WI38 (cell line): ENCODE data around the gene CNNM4.

Experiments
- H3K4me3 ChIP-seq: 2 replicates; pipeline ENCODE4 v1.5.1; 2011; ENCODE audit warnings: low read depth, mild to moderate bottlenecking, control low read depth, low read length
- TF ChIP-seq, protein P1 (sequence below): IDR thresholded peaks from 2 replicates; pipeline ENCODE4 v1.5.1; 2012; ENCODE audit warnings: low read depth, mild to moderate bottlenecking, control low read depth, low read length

Gene CNNM4

GRCh38 chr2:96768083-96768561 lies 7.4 kb downstream of the CNNM4 start:
- TF ChIP-seq, protein P1, sequence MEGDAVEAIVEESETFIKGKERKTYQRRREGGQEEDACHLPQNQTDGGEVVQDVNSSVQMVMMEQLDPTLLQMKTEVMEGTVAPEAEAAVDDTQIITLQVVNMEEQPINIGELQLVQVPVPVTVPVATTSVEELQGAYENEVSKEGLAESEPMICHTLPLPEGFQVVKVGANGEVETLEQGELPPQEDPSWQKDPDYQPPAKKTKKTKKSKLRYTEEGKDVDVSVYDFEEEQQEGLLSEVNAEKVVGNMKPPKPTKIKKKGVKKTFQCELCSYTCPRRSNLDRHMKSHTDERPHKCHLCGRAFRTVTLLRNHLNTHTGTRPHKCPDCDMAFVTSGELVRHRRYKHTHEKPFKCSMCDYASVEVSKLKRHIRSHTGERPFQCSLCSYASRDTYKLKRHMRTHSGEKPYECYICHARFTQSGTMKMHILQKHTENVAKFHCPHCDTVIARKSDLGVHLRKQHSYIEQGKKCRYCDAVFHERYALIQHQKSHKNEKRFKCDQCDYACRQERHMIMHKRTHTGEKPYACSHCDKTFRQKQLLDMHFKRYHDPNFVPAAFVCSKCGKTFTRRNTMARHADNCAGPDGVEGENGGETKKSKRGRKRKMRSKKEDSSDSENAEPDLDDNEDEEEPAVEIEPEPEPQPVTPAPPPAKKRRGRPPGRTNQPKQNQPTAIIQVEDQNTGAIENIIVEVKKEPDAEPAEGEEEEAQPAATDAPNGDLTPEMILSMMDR = no peak
- no peak overlapping the region for H3K4me3 ChIP-seq

GRCh38 chr2:96769814-96770213 lies 9.1 kb downstream of the CNNM4 start:
- H3K4me3 ChIP-seq = no peak overlapping the region
- TF ChIP-seq, protein P1 = no peak

DNA sequence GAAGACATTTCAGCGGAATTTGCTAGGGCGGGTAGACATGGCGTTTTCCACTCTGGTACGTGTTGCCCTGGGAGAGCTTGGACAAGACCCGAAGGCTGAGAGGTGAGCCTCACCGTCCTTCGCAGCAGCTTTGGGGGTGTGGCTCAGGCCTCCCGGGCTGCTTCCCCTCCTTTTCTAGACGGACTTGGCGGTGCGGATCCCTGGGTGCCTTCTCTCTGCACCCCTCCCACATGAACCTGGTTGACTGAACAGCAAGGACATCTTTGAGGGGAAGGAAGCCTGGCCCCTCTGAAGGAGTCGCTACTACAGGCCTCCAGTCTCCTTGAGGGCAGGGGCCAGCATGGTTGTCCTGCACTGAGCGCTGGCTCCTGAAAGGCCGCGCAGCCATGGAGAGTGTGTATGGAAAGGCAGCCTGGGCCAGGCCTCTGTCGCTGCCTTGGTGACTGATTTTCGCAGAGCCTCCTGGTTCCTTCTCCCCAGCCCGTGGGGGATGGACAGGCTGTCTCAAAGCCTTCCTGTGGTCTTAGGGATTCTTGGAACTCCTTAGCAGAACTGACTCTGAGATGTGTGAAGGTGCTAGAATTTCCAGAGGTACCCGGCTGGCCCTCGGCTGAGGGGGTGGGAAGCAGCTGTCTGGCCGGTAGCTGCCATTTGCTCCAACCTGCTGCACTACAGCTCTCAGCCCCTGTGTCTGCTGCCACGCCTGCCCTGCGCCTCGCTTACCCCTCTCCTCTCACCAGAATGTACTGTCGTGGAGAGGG lies 9.9 kb downstream of the CNNM4 start:
- TF ChIP-seq, protein P1 = no peak
- no peak overlapping the region for H3K4me3 ChIP-seq

- no peak overlapping the region for H3K4me3 ChIP-seq
- TF ChIP-seq, protein P1 = no peak
Observed at GRCh38 chr2:96771796-96772618, 11.3 kb downstream of the CNNM4 start.

- H3K4me3 ChIP-seq = no peak overlapping the region
- TF ChIP-seq, protein P1 = no peak
Observed at GRCh38 chr2:96772903-96773671, 12.4 kb downstream of the CNNM4 start.

DNA sequence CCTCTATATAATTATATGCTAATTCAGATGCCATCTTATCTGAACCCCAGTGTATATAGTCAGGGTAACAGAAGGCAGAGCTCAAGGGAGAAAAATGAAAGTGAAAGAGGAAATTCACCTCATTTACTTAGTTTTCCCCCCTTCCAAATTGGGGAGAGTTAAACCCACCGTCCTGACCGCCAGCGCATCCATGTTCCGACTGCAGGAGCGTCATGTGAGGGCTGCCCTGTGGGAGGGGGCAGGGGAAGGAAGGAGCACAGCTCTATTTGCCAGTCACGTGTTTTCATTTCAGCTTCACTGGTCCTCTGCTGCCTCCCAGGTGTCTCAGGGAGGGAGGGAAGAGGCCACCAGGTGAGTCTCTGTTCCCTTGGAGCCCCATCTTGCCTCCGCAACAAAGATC lies 13.2 kb downstream of the CNNM4 start:
- TF ChIP-seq, protein P1 = no peak
- H3K4me3 ChIP-seq = no peak overlapping the region
